Glutamatergic neuron (in vitro differentiated cells): ENCODE results near the gene SHISA8. TPM values are rescaled to one million over a fixed set of nuclear protein-coding genes. Genes with fewer than 3 reads are reported as not detected.

Source experiments
- DNase-seq: peaks from one replicate; pipeline ENCODE4 v3.0.0; 2022
- H3K27ac Mint-ChIP-seq: one replicate; pipeline ENCODE4 v1.8.0; 2020; ENCODE audit warnings: mild to moderate bottlenecking, mixed read lengths, inconsistent platforms; ENCODE audit not compliant: unreplicated experiment
- H3K27me3 Mint-ChIP-seq: one replicate; pipeline ENCODE4 v1.8.0; 2020; ENCODE audit warnings: mild to moderate bottlenecking, moderate library complexity, mixed read lengths, inconsistent platforms; ENCODE audit not compliant: unreplicated experiment
- H3K36me3 Mint-ChIP-seq: one replicate; pipeline ENCODE4 v1.8.0; 2020; ENCODE audit warnings: mild to moderate bottlenecking, mixed read lengths, inconsistent platforms; ENCODE audit not compliant: unreplicated experiment
- H3K4me1 Mint-ChIP-seq: one replicate; pipeline ENCODE4 v1.8.0; 2020; ENCODE audit warnings: mild to moderate bottlenecking, low read depth, mixed read lengths, inconsistent platforms; ENCODE audit not compliant: unreplicated experiment
- H3K4me3 Mint-ChIP-seq: one replicate; pipeline ENCODE4 v1.8.0; 2020; ENCODE audit warnings: mild to moderate bottlenecking, mixed read lengths, inconsistent platforms; ENCODE audit not compliant: unreplicated experiment
- H3K9me3 Mint-ChIP-seq: one replicate; pipeline ENCODE4 v1.8.0; 2020; ENCODE audit warnings: mild to moderate bottlenecking, moderate library complexity, mixed read lengths, inconsistent platforms; ENCODE audit not compliant: unreplicated experiment
- total RNA-seq: library from RNA; stranded (reverse); fragmentation: NEBNext Ultra II Directional; extraction: Animal tissue kit (Norgen Biotek cat#: 25700); gene quantifications from one replicate; pipeline ENCODE4 v1.2.1, GENCODE V29; 2021; ENCODE audit not compliant: unreplicated experiment
- TF ChIP-seq, protein P1 (sequence below): fragments of 200-600 bp; sonication (generic); IDR thresholded peaks from one replicate; pipeline ENCODE4 v1.5.0; 2021; ENCODE audit not compliant: partially characterized antibody, unreplicated experiment

Gene SHISA8
- total RNA-seq, 1 donor from 2014 or later, result not detected

DNA sequence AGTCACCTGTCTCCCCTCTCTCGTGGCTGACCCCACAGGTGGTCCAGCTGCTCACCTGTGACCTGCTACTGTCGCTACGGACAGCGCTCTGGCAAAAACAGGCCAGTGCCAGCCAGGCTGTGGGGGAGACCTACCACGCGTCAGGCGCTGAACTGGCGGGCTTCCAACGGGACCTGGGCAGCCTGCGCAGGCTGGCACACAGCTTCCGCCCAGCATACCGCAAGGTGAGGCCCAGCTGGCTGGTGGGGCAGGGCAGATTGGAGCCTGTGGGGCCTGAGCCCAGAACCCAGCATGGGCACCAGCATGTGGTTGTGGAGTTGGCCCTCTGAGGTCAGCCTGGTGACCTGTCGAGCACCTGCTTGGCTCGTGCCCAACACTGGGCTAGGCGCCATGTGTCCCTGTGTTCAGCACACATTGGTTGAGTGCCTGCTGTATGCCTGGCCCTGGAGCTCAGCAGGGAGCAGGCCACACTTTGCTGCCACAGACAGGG, 11.9 kb downstream of the SHISA8 start:
- Mint-ChIP-seq H3K9me3 (peaks cover 12% of the 10 kb centered on the region), H3K27me3 (peaks cover 12% of the 10 kb centered on the region), H3K4me3 (no peak overlapping the region), H3K27ac (no peak overlapping the region), H3K4me1 (no peaks in the 10 kb centered on the region), H3K36me3 (no peaks in the 10 kb centered on the region)
- TF ChIP-seq, protein P1, sequence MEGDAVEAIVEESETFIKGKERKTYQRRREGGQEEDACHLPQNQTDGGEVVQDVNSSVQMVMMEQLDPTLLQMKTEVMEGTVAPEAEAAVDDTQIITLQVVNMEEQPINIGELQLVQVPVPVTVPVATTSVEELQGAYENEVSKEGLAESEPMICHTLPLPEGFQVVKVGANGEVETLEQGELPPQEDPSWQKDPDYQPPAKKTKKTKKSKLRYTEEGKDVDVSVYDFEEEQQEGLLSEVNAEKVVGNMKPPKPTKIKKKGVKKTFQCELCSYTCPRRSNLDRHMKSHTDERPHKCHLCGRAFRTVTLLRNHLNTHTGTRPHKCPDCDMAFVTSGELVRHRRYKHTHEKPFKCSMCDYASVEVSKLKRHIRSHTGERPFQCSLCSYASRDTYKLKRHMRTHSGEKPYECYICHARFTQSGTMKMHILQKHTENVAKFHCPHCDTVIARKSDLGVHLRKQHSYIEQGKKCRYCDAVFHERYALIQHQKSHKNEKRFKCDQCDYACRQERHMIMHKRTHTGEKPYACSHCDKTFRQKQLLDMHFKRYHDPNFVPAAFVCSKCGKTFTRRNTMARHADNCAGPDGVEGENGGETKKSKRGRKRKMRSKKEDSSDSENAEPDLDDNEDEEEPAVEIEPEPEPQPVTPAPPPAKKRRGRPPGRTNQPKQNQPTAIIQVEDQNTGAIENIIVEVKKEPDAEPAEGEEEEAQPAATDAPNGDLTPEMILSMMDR, result no peak
- DNase-seq, result no peak

- Mint-ChIP-seq H3K4me1 (no peaks in the 10 kb centered on the region), H3K36me3 (no peaks in the 10 kb centered on the region), H3K4me3 (no peak overlapping the region), H3K9me3 (peaks cover 12% of the 10 kb centered on the region), H3K27me3 (peaks cover 14% of the 10 kb centered on the region), H3K27ac (no peak overlapping the region)
- TF ChIP-seq, protein P1, result no peak
- no peak for DNase-seq
Observed at GRCh38 chr22:41902016-41902415, 12.9 kb downstream of the SHISA8 start.

GRCh38 chr22:41900652-41901312, 14.1 kb downstream of the SHISA8 start:
- TF ChIP-seq, protein P1, result no peak
- Mint-ChIP-seq H3K27me3 (peaks cover 16% of the 10 kb centered on the region), H3K9me3 (peaks cover 11% of the 10 kb centered on the region), H3K4me1 (no peaks in the 10 kb centered on the region), H3K27ac (no peak overlapping the region), H3K36me3 (no peaks in the 10 kb centered on the region), H3K4me3 (no peak overlapping the region)
- DNase-seq, result no peak

GRCh38 chr22:41899992-41900651, 14.8 kb downstream of the SHISA8 start:
- no peaks in the 10 kb centered on the region for H3K36me3 Mint-ChIP-seq

GRCh38 chr22:41899110-41899509, 15.8 kb downstream of the SHISA8 start:
- no peak overlapping the region for H3K4me3 Mint-ChIP-seq
- peaks cover 11% of the 10 kb centered on the region for H3K9me3 Mint-ChIP-seq
- no peak for DNase-seq
- no peaks in the 10 kb centered on the region for H3K4me1 Mint-ChIP-seq
- H3K27ac Mint-ChIP-seq, result no peak overlapping the region
- TF ChIP-seq, protein P1, result no peak
- peaks cover 14% of the 10 kb centered on the region for H3K27me3 Mint-ChIP-seq
- H3K36me3 Mint-ChIP-seq, result no peaks in the 10 kb centered on the region

More at GRCh38 chr22:41899992-41900651, 14.8 kb downstream of the SHISA8 start:
- peaks cover 16% of the 10 kb centered on the region for H3K27me3 Mint-ChIP-seq
- no peak overlapping the region for H3K27ac Mint-ChIP-seq
- DNase-seq, result no peak
- H3K9me3 Mint-ChIP-seq, result peaks cover 11% of the 10 kb centered on the region
- TF ChIP-seq, protein P1, result no peak
- H3K4me1 Mint-ChIP-seq, result no peaks in the 10 kb centered on the region
- no peak overlapping the region for H3K4me3 Mint-ChIP-seq
